H1 (cell line): ENCODE results near the gene HIPK2.

Experiments
- RNF2 ChIP-seq: fragments of 200-900, 300-1000 bp; sonication (generic); IDR thresholded peaks from 2 replicates; pipeline ENCODE4 v1.7.1; 2016; ENCODE audit warnings: borderline replicate concordance, low read depth, mild to moderate bottlenecking, antibody characterized with exemption, low read length; ENCODE audit not compliant: poor library complexity, severe bottlenecking; ENCODE audit errors: missing control alignments
- TF ChIP-seq, protein P1 (sequence below), 3 experiments: IDR thresholded peaks; 1 replicate in 2 of 3; 2 replicates in 1 of 3; pipeline versions ENCODE4 v1.5.1 to v1.6.1; 2011; ENCODE audit warnings: low read length in 3 of 3, mild to moderate bottlenecking in 3 of 3, inconsistent platforms in 2 of 3, low read depth in 1 of 3, moderate library complexity in 1 of 3; ENCODE audit not compliant: insufficient read depth in 1 of 3; ENCODE audit errors: control extremely low read depth in 1 of 3

GRCh38 chr7:139775829-139776266, 1.9 kb downstream of the HIPK2 start:
- TF ChIP-seq RNF2, result no peak
- TF ChIP-seq, protein P1, sequence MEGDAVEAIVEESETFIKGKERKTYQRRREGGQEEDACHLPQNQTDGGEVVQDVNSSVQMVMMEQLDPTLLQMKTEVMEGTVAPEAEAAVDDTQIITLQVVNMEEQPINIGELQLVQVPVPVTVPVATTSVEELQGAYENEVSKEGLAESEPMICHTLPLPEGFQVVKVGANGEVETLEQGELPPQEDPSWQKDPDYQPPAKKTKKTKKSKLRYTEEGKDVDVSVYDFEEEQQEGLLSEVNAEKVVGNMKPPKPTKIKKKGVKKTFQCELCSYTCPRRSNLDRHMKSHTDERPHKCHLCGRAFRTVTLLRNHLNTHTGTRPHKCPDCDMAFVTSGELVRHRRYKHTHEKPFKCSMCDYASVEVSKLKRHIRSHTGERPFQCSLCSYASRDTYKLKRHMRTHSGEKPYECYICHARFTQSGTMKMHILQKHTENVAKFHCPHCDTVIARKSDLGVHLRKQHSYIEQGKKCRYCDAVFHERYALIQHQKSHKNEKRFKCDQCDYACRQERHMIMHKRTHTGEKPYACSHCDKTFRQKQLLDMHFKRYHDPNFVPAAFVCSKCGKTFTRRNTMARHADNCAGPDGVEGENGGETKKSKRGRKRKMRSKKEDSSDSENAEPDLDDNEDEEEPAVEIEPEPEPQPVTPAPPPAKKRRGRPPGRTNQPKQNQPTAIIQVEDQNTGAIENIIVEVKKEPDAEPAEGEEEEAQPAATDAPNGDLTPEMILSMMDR (IDR thresholded peaks at IDR 0.05; ENCODE audit: control extremely low read depth in 1 of 3, insufficient read depth in 1 of 3, low read depth in 1 of 3, low read length in 3 of 3), result peak in 2 of 3 experiments; percentile 48 to 65; a peak in 3 of 4 replicates
